ENCODE measurements around the gene TMEM175. TPM values are rescaled to one million over a fixed set of nuclear protein-coding genes. Genes with fewer than 3 reads are reported as not detected.

The TMEM175 gene
- total and polyA plus RNA-seq, 2 experiments from 2014 or later = 31.2 to 36.5 TPM

GRCh38 chr4:982814-983213 is 50.6 kb downstream of the TMEM175 start:
- 0 out of 2 replicates have a peak, but pooled peaks cover 10% of the 10 kb centered on the region for H3F3A ChIP-seq (ENCODE audit: insufficient read depth)
- H3K9me2 ChIP-seq (ENCODE audit: insufficient read depth) = no peaks in the 10 kb centered on the region
- H3K9me3 ChIP-seq (ENCODE audit: low read depth) = no peaks in the 10 kb centered on the region
- H3K36me3 ChIP-seq (ENCODE audit: low read depth) = no peaks in the 10 kb centered on the region
- 94 to 96% methylated on average over 15 of the region's 15 CpGs for WGBS, 2 experiments (ENCODE audit: low coverage in 1 of 2, low lambda C conversion rate in 2 of 2, missing lambda C conversion rate in 2 of 2)
- H2AFZ ChIP-seq = no peak overlapping the region
- H4K20me1 ChIP-seq (ENCODE audit: insufficient read depth) = no peaks in the 10 kb centered on the region
- H3K27ac ChIP-seq = no peak overlapping the region
- no peak overlapping the region for H3K9ac ChIP-seq
- no peak overlapping the region for H3K4me3 ChIP-seq
- H3K4me2 ChIP-seq (ENCODE audit: unreplicated experiment) = no peak overlapping the region
- in situ Hi-C loops (cut with MboI) = no loop called here
- no peaks in the 10 kb centered on the region for H3K79me2 ChIP-seq (ENCODE audit: insufficient read depth)
- no peak for DNase-seq
- no peaks in the 10 kb centered on the region for H3K27me3 ChIP-seq (replicated peaks; ENCODE audit: insufficient read depth)
- H3K4me1 ChIP-seq (ENCODE audit: insufficient read depth) = peaks cover 26% of the 10 kb centered on the region
- TF ChIP-seq EZH2 (IDR thresholded peaks at IDR 0.05; ENCODE audit: insufficient read depth, poor library complexity, severe bottlenecking) = no peak
- no peak for TF ChIP-seq EZH2phosphoT487 (IDR thresholded peaks at IDR 0.05; ENCODE audit: insufficient read depth, low read depth)

GRCh38 chr4:984336-985054 is 52.2 kb downstream of the TMEM175 start:
- Histone ChIP-seq H3K79me2 (ENCODE audit: insufficient read depth) (no peaks in the 10 kb centered on the region), H2AFZ (peak overlapping the region; percentile 95), H3K9me2 (ENCODE audit: insufficient read depth) (no peaks in the 10 kb centered on the region), H3K4me2 (ENCODE audit: unreplicated experiment) (peak overlapping the region; percentile 81), H3K9me3 (ENCODE audit: low read depth) (no peaks in the 10 kb centered on the region), H3K9ac (peak overlapping the region; percentile 59), H4K20me1 (ENCODE audit: insufficient read depth) (no peaks in the 10 kb centered on the region), H3K27me3 (replicated peaks; ENCODE audit: insufficient read depth) (no peaks in the 10 kb centered on the region), H3K27ac (no peak overlapping the region), H3K4me1 (ENCODE audit: insufficient read depth) (peaks cover 18% of the 10 kb centered on the region), H3K36me3 (ENCODE audit: low read depth) (no peaks in the 10 kb centered on the region), H3K4me3 (peak overlapping the region; percentile 67), H3F3A (ENCODE audit: insufficient read depth) (0 out of 2 replicates have a peak, but pooled peaks cover 10% of the 10 kb centered on the region)
- TF ChIP-seq EZH2 (IDR thresholded peaks at IDR 0.05; ENCODE audit: insufficient read depth, poor library complexity, severe bottlenecking) = no peak
- TF ChIP-seq EZH2phosphoT487 (IDR thresholded peaks at IDR 0.05; ENCODE audit: insufficient read depth, low read depth) = no peak
- WGBS, 2 experiments (ENCODE audit: low coverage in 1 of 2, low lambda C conversion rate in 2 of 2, missing lambda C conversion rate in 2 of 2) = 66% methylated on average over 15 of the region's 15 CpGs
- no peak for DNase-seq
- in situ Hi-C loops (cut with MboI) = no loop called here

GRCh38 chr4:985123-985830 is 53.0 kb downstream of the TMEM175 start:
- Histone ChIP-seq H3K9me2 (ENCODE audit: insufficient read depth) (no peaks in the 10 kb centered on the region), H3F3A (ENCODE audit: insufficient read depth) (0 out of 2 replicates have a peak, but pooled peaks cover 10% of the 10 kb centered on the region), H4K20me1 (ENCODE audit: insufficient read depth) (no peaks in the 10 kb centered on the region), H3K9ac (peak overlapping the region; percentile 59), H3K9me3 (ENCODE audit: low read depth) (no peaks in the 10 kb centered on the region), H3K4me1 (ENCODE audit: insufficient read depth) (peaks cover 17% of the 10 kb centered on the region), H2AFZ (peak overlapping the region; percentile 95), H3K4me3 (peak overlapping the region; percentile 67), H3K4me2 (ENCODE audit: unreplicated experiment) (peak overlapping the region; percentile 81), H3K79me2 (ENCODE audit: insufficient read depth) (no peaks in the 10 kb centered on the region), H3K27ac (no peak overlapping the region), H3K36me3 (ENCODE audit: low read depth) (no peaks in the 10 kb centered on the region), H3K27me3 (replicated peaks; ENCODE audit: insufficient read depth) (no peaks in the 10 kb centered on the region)
- 23 to 24% methylated on average over 23 of the region's 23 CpGs for WGBS, 2 experiments (ENCODE audit: low coverage in 1 of 2, low lambda C conversion rate in 2 of 2, missing lambda C conversion rate in 2 of 2)
- in situ Hi-C loops (cut with MboI) = no loop called here
- DNase-seq = peak; percentile 77
- TF ChIP-seq EZH2 (IDR thresholded peaks at IDR 0.05; ENCODE audit: insufficient read depth, poor library complexity, severe bottlenecking) = no peak
- no peak for TF ChIP-seq EZH2phosphoT487 (IDR thresholded peaks at IDR 0.05; ENCODE audit: insufficient read depth, low read depth)

GRCh38 chr4:986428-986878 is 54.2 kb downstream of the TMEM175 start:
- no peak for DNase-seq
- H3K9ac ChIP-seq = peak overlapping the region; percentile 78
- no peaks in the 10 kb centered on the region for H3K79me2 ChIP-seq (ENCODE audit: insufficient read depth)
- no peaks in the 10 kb centered on the region for H3K36me3 ChIP-seq (ENCODE audit: low read depth)
- 0 out of 2 replicates have a peak, but pooled peaks cover 10% of the 10 kb centered on the region for H3F3A ChIP-seq (ENCODE audit: insufficient read depth)
- peak overlapping the region; percentile 42; the same call in 1 of the 2 replicates for H3K27ac ChIP-seq
- no peaks in the 10 kb centered on the region for H3K9me3 ChIP-seq (ENCODE audit: low read depth)
- no peak for TF ChIP-seq EZH2 (IDR thresholded peaks at IDR 0.05; ENCODE audit: insufficient read depth, poor library complexity, severe bottlenecking)
- H2AFZ ChIP-seq = peak overlapping the region; percentile 86
- in situ Hi-C loops (cut with MboI) = no loop called here
- H3K4me2 ChIP-seq (ENCODE audit: unreplicated experiment) = peak overlapping the region; percentile 81
- H3K9me2 ChIP-seq (ENCODE audit: insufficient read depth) = no peaks in the 10 kb centered on the region
- WGBS, 2 experiments (ENCODE audit: low coverage in 1 of 2, low lambda C conversion rate in 2 of 2, missing lambda C conversion rate in 2 of 2) = 1 to 2% methylated on average over 13 to 14 of the region's 14 CpGs
- no peaks in the 10 kb centered on the region for H3K27me3 ChIP-seq (replicated peaks; ENCODE audit: insufficient read depth)
- no peaks in the 10 kb centered on the region for H4K20me1 ChIP-seq (ENCODE audit: insufficient read depth)
- H3K4me3 ChIP-seq = peak overlapping the region; percentile 79
- H3K4me1 ChIP-seq (ENCODE audit: insufficient read depth) = peaks cover 17% of the 10 kb centered on the region

Measured in GM23248 (cell line).